IPS-18a (cell line): ENCODE measurements around the gene ZDHHC14.

Source experiments
- H3K27ac ChIP-seq: one replicate; pipeline ENCODE4 v1.5.1; 2013; ENCODE audit warnings: low read length
- H3K27me3 ChIP-seq: one replicate; pipeline ENCODE4 v1.6.1; 2013; ENCODE audit warnings: mild to moderate bottlenecking, low read length; ENCODE audit not compliant: control insufficient read depth, insufficient read depth
- H3K36me3 ChIP-seq: one replicate; pipeline ENCODE4 v1.6.1; 2013; ENCODE audit warnings: low read depth, low read length; ENCODE audit not compliant: control insufficient read depth
- H3K4me1 ChIP-seq: one replicate; pipeline ENCODE4 v1.6.1; 2013; ENCODE audit warnings: low read depth, low read length; ENCODE audit not compliant: control insufficient read depth
- H3K4me3 ChIP-seq: one replicate; pipeline ENCODE4 v1.5.1; 2013; ENCODE audit warnings: low read length
- H3K9ac ChIP-seq: one replicate; pipeline ENCODE4 v1.6.1; 2013; ENCODE audit warnings: mild to moderate bottlenecking, low read length, moderate library complexity
- H3K9me3 ChIP-seq: one replicate; pipeline ENCODE4 v1.6.1; 2013; ENCODE audit warnings: low read depth, low read length; ENCODE audit not compliant: control insufficient read depth

ZDHHC14 gene

DNA sequence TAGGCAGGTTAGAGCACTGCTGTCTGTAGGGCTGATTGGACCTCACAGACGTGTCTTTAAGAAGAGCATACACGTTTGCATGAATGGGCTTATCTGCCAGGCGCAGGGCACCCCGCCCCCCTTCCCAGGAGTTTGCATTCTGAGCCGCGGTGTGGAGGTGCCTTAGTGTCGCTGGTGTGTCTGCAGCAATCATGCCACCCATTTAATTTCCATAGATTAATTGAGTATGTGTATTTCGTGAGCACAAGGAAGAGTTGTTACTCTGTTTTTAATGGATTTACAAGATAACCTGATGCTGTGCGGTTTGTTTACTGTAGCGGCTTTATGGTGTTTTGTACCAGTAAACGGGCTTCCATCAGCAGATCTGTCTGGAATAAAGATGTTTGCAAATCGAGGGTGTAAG is 107.7 kb downstream of the ZDHHC14 start:
- Histone ChIP-seq H3K4me3 (no peak overlapping the region), H3K9ac (no peak overlapping the region), H3K27me3 (no peaks in the 10 kb centered on the region), H3K4me1 (peaks cover 16% of the 10 kb centered on the region), H3K27ac (no peak overlapping the region), H3K9me3 (no peaks in the 10 kb centered on the region), H3K36me3 (no peaks in the 10 kb centered on the region)

DNA sequence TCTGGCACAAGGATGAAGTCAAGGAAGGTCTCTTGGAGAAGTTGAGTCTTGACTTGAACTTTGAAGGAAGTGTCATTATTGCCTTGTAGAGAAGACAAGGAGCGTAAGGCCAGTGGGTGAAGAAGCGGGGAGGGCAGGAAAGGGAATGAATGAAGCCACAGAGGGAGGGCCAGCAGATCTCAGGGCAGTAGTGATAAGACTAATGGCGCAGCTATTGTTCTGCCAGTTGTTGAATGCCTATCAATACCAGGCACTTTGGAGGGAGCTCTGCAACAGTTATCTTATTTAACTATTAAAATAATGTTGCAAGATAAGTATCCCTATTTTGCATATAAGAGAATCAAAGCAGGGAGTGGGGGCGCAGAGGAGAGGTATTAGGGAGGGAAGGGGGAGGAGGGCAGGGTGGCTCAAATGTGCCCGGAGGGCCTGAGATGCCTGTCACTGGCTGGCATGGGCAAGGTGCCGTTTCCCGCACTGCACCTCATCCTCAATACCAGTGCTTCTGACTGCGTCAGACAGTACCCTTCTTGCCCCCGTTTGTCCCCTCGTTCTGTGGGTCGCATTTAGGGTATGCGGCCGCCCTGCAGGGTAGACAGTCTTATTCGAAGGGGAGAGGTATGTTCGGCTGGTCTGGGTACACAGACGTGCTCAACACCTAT is 109.8 kb downstream of the ZDHHC14 start:
- Histone ChIP-seq H3K27ac (no peak overlapping the region), H3K27me3 (no peaks in the 10 kb centered on the region), H3K4me3 (no peak overlapping the region), H3K4me1 (peaks cover 16% of the 10 kb centered on the region), H3K9me3 (no peaks in the 10 kb centered on the region), H3K36me3 (no peaks in the 10 kb centered on the region), H3K9ac (no peak overlapping the region)

DNA sequence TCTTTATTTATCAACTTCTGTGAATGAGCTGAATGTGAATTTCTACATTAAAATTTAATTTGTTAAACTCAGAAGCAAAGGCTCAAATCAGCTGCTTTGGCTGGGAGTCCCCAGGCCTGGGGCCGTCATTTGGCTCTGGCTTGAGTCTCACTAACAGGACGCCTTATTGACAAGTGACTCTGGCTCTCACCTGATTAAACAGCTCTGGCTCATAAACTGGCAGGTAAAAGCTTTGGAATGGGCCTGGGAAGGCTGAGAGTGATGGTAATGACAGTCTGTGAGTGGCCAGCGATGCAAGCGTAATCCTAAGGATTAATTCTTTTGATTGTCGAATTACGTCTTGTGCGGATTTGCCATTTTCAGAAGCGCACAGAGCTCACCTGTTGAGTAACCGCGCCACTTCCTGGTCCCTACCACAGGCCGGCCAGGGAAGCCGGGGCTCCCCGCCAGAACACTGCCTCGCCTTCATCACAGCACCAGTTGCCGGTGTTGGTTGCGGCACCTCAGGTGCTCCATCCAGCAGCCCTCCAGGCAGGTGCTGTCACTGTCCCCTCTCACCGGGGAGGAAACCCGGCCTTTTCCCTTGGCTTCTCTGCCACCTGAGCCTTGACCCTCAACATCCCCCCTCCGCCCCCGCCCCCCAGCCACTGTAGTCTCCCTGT is 110.7 kb downstream of the ZDHHC14 start:
- H3K36me3 ChIP-seq = no peaks in the 10 kb centered on the region
- H3K27ac ChIP-seq = no peak overlapping the region
- H3K4me3 ChIP-seq = no peak overlapping the region
- no peaks in the 10 kb centered on the region for H3K27me3 ChIP-seq
- H3K9ac ChIP-seq = no peak overlapping the region
- H3K9me3 ChIP-seq = no peaks in the 10 kb centered on the region
- peaks cover 16% of the 10 kb centered on the region for H3K4me1 ChIP-seq

DNA sequence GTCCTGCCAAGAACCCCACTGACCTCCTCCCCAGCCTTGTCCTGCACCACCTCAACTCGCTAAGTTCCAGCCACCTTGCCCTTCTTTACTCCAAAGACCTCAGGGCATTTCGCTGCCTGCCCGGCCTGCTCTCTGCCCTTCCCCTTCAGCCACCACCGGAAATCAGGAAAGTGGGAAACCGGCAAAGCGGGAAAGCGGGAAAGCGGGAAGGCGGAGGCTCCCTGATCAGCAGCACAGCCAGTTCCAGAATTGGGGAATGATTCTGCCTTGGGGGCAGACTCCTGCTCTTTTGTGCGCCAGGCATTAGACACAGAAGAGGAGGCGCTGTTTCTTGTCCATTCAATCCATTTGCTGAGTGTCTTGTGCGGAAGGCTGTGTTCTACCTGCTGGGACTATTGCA is 111.3 kb downstream of the ZDHHC14 start:
- Histone ChIP-seq H3K9ac (no peak overlapping the region), H3K36me3 (no peaks in the 10 kb centered on the region), H3K4me1 (peaks cover 16% of the 10 kb centered on the region), H3K4me3 (no peak overlapping the region), H3K9me3 (no peaks in the 10 kb centered on the region), H3K27me3 (no peaks in the 10 kb centered on the region), H3K27ac (no peak overlapping the region)

DNA sequence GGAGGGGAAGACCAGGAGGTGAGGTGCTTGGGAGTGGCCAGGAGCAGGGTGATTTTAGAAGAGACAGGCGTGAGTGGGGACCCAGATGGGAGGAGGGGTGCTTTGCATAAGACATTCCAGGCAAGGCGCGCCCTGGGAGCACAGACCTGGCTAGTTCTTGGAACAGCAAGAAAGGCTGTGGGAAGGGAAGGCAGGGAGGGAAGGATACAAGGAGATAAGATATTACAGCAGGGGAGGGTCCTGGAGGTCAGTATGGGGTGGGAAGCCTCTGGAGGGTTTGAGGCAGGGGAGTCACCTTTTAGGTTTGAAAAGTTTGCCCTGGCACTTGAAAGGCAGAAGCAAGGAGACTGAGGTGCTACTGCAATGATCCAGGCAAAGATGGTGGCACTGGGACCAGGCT is 111.8 kb downstream of the ZDHHC14 start:
- Histone ChIP-seq H3K4me1 (peaks cover 16% of the 10 kb centered on the region), H3K9me3 (no peaks in the 10 kb centered on the region), H3K27me3 (no peaks in the 10 kb centered on the region)

DNA sequence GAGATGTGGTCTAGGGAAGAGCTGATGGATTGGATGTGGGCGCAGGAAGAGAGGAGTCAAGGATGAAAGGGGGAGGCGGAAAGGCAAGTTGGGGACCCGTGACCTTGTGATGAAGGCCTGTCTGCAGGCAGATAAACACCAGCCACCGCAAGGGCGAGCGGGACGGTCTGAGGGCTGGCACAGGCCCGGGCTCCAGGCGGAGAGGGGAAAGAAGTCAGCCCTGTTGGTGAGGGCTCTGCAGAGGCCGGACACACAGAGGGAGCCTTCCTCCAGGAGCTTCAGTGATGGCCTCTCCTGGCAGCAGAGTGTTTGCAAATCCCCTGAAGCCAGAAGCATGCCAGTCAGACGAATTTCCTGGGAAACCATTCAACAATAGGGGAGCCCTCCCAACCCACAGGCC is 112.2 kb downstream of the ZDHHC14 start:
- H3K27me3 ChIP-seq = no peaks in the 10 kb centered on the region

More for the DNA sequence above, 111.8 kb downstream of the ZDHHC14 start:
- Histone ChIP-seq H3K4me3 (no peak overlapping the region), H3K27ac (no peak overlapping the region), H3K36me3 (no peaks in the 10 kb centered on the region), H3K9ac (no peak overlapping the region)

DNA sequence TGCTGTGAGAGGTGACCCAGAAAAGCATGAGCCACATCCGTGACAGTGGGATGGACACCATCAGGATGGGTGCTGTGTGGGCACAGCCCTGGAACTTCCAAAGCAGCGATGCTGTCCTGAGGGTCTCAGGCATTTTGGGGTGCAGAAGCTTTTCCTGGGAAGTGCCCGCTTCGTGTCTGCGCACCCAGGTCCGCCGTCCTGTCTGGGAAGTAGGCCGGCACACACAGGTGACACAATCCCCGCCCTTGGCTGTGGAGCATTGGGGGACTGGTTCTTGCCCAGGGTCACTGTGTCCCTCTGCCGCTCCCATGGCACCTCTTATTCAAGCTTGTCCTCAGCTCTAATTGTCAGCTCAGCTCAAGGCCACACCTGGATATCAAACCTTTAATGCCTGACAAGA is 112.6 kb downstream of the ZDHHC14 start:
- H3K4me1 ChIP-seq = peaks cover 10% of the 10 kb centered on the region
- no peaks in the 10 kb centered on the region for H3K36me3 ChIP-seq
- no peaks in the 10 kb centered on the region for H3K9me3 ChIP-seq
- no peak overlapping the region for H3K9ac ChIP-seq
- H3K4me3 ChIP-seq = no peak overlapping the region
- H3K27me3 ChIP-seq = no peaks in the 10 kb centered on the region
- H3K27ac ChIP-seq = no peak overlapping the region

More for the DNA sequence above, 112.2 kb downstream of the ZDHHC14 start:
- no peak overlapping the region for H3K9ac ChIP-seq
- no peaks in the 10 kb centered on the region for H3K36me3 ChIP-seq
- peaks cover 13% of the 10 kb centered on the region for H3K4me1 ChIP-seq
- H3K4me3 ChIP-seq = no peak overlapping the region
- H3K27ac ChIP-seq = no peak overlapping the region
- H3K9me3 ChIP-seq = no peaks in the 10 kb centered on the region

DNA sequence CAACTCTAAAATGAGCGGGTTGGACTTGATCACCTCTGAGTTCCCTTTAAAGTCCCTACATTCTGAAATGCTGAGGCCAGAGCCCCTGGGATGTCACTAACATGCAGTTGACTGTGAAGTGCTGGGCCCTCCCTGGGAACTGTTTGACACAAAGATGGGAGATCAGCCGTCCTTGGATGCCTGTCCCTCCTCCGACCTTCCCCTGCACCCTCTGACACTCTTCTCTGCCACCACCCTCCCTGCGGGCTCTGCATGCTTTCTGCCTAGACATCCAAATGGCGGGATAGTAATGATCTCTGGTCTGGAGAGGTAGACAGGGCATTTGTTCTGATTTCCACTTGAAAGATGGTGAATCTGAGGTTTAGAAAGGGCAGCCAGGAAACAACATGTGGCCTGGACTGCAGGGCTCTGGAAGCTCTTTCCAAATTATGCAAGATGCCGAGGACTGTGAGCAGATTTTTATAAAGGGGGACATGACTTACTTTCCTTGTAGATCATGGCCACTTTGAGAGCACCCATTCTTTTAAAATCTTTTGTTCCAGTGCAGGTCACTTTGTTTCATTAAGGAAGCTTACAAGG is 113.2 kb downstream of the ZDHHC14 start:
- Histone ChIP-seq H3K27me3 (no peaks in the 10 kb centered on the region), H3K4me1 (peaks cover 3% of the 10 kb centered on the region), H3K9me3 (no peaks in the 10 kb centered on the region), H3K9ac (no peak overlapping the region), H3K36me3 (no peaks in the 10 kb centered on the region), H3K27ac (no peak overlapping the region), H3K4me3 (no peak overlapping the region)

DNA sequence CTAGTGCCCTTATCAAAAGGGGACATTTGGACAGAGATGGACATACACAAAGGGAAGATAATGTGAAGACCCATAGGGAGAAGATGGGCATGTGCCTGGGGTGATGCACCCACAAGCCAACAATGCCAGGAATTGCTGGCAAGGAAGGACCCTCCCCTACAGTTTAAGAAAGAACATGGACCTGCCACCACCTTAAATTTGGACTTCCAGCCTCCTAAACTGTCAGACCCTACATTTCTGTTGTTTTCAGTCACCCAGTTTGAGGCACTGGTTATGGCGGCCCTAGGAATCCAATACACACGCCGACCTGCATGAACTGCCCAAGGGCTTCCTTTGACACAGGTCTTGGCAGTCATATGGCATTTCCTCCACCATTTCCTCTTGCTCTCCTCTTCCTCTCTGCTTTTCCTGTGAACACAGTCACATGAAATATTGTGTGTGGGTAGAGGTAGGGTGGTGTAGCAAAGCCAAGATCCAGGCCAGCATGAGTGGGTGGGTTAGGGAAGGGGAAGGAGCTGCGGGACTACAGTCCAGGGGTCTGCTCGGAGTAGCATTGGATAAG is 115.6 kb downstream of the ZDHHC14 start:
- no peak overlapping the region for H3K4me3 ChIP-seq
- no peaks in the 10 kb centered on the region for H3K9me3 ChIP-seq
- H3K27ac ChIP-seq = no peak overlapping the region
- no peaks in the 10 kb centered on the region for H3K4me1 ChIP-seq
- H3K36me3 ChIP-seq = no peaks in the 10 kb centered on the region
- no peaks in the 10 kb centered on the region for H3K27me3 ChIP-seq
- no peak overlapping the region for H3K9ac ChIP-seq

DNA sequence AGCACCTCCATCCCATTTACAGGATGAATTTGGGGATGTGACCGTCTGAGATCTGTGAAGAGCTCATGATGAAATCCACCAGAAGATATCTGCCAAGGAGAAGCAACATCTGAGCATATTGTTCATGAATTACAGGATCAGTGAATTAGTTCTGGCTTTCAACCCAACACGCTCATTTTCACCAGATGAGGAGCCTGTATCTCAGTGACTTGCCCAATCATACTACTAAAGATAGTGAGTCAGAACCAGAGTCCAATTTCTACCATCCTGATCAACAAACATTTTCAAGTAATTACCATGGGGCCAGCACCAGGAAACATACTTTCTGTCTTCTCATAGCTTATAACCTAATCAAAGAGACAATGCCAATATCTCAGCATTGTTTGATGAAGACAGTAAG is 116.6 kb downstream of the ZDHHC14 start:
- Histone ChIP-seq H3K9me3 (no peaks in the 10 kb centered on the region), H3K27ac (no peak overlapping the region), H3K36me3 (no peaks in the 10 kb centered on the region), H3K27me3 (no peaks in the 10 kb centered on the region), H3K4me3 (no peak overlapping the region), H3K9ac (no peak overlapping the region), H3K4me1 (no peaks in the 10 kb centered on the region)

DNA sequence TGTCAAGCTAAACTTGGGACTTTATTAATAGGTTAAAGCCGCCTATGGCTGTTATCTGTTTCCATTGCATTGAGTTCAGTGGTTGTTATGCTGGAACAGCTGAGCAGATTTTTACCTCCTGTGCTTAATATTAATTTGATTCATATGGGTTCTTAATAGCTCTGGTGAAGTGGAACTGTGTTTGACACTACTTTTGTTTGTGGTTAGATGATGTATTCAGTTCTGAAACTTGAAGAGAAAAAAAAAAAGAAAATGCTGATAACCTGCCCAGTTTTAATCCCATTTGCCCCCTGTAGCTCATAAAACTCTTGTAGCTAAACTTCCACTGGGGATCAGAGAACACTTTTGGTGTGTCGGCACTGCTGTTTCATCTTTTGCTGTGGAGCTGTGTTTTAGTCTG is 117.8 kb downstream of the ZDHHC14 start:
- Histone ChIP-seq H3K4me1 (no peaks in the 10 kb centered on the region), H3K27ac (no peak overlapping the region), H3K9ac (no peak overlapping the region), H3K4me3 (no peak overlapping the region), H3K9me3 (no peaks in the 10 kb centered on the region), H3K36me3 (no peaks in the 10 kb centered on the region), H3K27me3 (no peaks in the 10 kb centered on the region)
